ENCODE data around the gene OR2A14.
"Not testable (repeated sequence)": the region's sequence is repeated elsewhere in the genome, so short reads cannot be mapped to it uniquely, and the experiment has no call there.

OR2A14 gene

GRCh38 chr7:144122876-144123275, at the start of gene OR2A14:
Gene OR2A14 (plus strand): TSS chr7:144123176. CDS start chr7:144129113, 5,937 bp downstream.
- no peak for DNase-seq

- no peak for DNase-seq
These were observed 48.6 kb upstream of the OR2A14 start for GRCh38 chr7:144074374-144074773.

GRCh38 chr7:144085978-144086377, 37.0 kb upstream of the OR2A14 start, which contains the start of gene OR2A12:
Gene OR2A12 (plus strand): TSS chr7:144086278. CDS start chr7:144095108, 8,830 bp downstream.
- no peak for DNase-seq

- no peak for DNase-seq
These were observed 36.2 kb upstream of the OR2A14 start for GRCh38 chr7:144086730-144087129.

- no peak for DNase-seq
These were observed 35.7 kb upstream of the OR2A14 start for GRCh38 chr7:144087230-144087629.

- no peak for DNase-seq
These were observed 32.3 kb upstream of the OR2A14 start for GRCh38 chr7:144090667-144091066.

GRCh38 chr7:144098776-144099175, 24.2 kb upstream of the OR2A14 start:
- DNase-seq: no peak

- no peak for DNase-seq
These were observed 22.4 kb upstream of the OR2A14 start for GRCh38 chr7:144100607-144101006.

GRCh38 chr7:144102041-144102440, 20.9 kb upstream of the OR2A14 start:
- DNase-seq: no peak

- DNase-seq: no peak
These were observed 17.8 kb upstream of the OR2A14 start for GRCh38 chr7:144105211-144105610.

- DNase-seq: no peak
These were observed 13.7 kb upstream of the OR2A14 start, which contains the start of gene OR2A2 for GRCh38 chr7:144109283-144109682. Gene OR2A2 (plus strand): TSS chr7:144109583. CDS start chr7:144109583, 0 bp downstream.

GRCh38 chr7:144110272-144110671, 12.7 kb upstream of the OR2A14 start:
- DNase-seq: no peak

GRCh38 chr7:144113651-144114050, 9.3 kb upstream of the OR2A14 start:
- DNase-seq: no peak

GRCh38 chr7:144118341-144118740, 4.6 kb upstream of the OR2A14 start:
- no peak for DNase-seq

- peak; percentile 86 for DNase-seq
These were observed 4.8 kb downstream of the OR2A14 start for GRCh38 chr7:144127714-144128334.

GRCh38 chr7:144129601-144130000, 6.6 kb downstream of the OR2A14 start:
- not testable (repeated sequence) for DNase-seq

- DNase-seq: no peak
These were observed 7.8 kb downstream of the OR2A14 start for GRCh38 chr7:144130730-144131129.

GRCh38 chr7:144132262-144132661, 9.3 kb downstream of the OR2A14 start:
- no peak for DNase-seq

- peak; percentile 37 for DNase-seq
These were observed 10.3 kb downstream of the OR2A14 start for GRCh38 chr7:144133307-144133706.

GRCh38 chr7:144134116-144134515, 11.1 kb downstream of the OR2A14 start:
- no peak for DNase-seq

GRCh38 chr7:144137501-144137900, 14.5 kb downstream of the OR2A14 start:
- DNase-seq: no peak

GRCh38 chr7:144142187-144142586, 19.2 kb downstream of the OR2A14 start:
- no peak for DNase-seq

- no peak for DNase-seq
These were observed 21.4 kb downstream of the OR2A14 start for GRCh38 chr7:144144426-144144825.

- DNase-seq: no peak
These were observed 25.4 kb downstream of the OR2A14 start for GRCh38 chr7:144148224-144148827.

- no peak for DNase-seq
These were observed 35.9 kb downstream of the OR2A14 start for GRCh38 chr7:144158861-144159260.
